SK-N-MC (cell line): ENCODE measurements around the gene FBXL16.

Source experiments
- EZH2 ChIP-seq: fragments of 200-600 bp; sonication (generic); IDR thresholded peaks from one replicate; pipeline ENCODE4 v1.6.1; 2017; ENCODE audit warnings: antibody characterized with exemption
- POLR2AphosphoS5 ChIP-seq: IDR thresholded peaks from 2 replicates; pipeline ENCODE4 v1.6.1; 2012; ENCODE audit warnings: mild to moderate bottlenecking, low read depth, low read length, borderline replicate concordance

DNA sequence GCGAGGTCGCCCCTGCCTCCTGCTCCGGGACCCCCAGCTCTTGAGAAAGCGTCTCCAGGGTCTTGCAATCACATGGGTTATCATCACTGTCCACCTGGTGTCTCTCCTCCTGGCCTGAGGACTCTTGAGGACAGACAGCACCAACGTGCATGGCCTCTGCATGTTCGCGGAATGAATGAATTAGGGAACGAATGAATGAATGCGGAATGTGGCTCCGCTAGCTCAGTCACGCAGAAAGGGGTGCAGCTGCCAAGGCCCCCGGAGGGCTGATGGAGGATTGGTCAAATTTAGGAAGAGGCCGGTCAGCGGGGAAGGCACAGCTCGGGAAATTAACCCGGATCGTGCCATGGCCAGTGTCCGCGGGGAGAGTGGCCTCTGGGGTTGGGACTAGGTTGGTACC is 3.3 kb downstream of the FBXL16 start:
- TF ChIP-seq POLR2AphosphoS5 (no peak), EZH2 (no peak)
